ENCODE results near the gene PTPRM. TPM values are rescaled to one million over a fixed set of nuclear protein-coding genes. Genes with fewer than 3 reads are reported as not detected.

The PTPRM gene
- polyA plus RNA-seq, 1 of the 3 experiments (the other 2 are of a cell fraction) = 16.0 TPM

DNA sequence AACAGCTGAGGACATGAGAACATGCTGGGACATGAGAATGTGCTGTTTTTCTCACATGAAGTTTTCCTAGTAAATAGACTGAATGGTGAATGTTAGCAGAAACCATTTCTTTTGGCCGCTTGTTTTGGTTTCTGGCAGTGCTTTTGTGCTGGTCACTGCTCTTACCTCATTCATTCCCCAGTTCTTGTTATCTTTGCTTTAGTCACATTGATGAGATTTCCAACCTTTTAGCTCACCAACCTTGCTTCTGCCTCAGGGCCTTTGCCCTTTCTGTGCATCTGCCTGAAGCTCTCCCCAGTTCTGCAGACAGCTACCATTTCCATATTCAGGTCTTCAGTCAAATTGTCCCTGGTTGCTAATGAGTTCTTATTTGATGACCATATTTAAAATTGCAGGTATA lies 91.6 kb downstream of the PTPRM start:
- Histone ChIP-seq H3K36me3 (replicated peaks in 1 of 2; ENCODE audit: control insufficient read depth in 1 of 2, insufficient read depth in 2 of 2, low read length in 1 of 2) (no peaks in the 10 kb centered on the region), H3K27ac (ENCODE audit: low read depth in 2 of 2, low read length in 1 of 2) (no peak overlapping the region), H3K79me2 (ENCODE audit: insufficient read depth) (no peaks in the 10 kb centered on the region), H3K27me3 (ENCODE audit: insufficient read depth) (no peaks in the 10 kb centered on the region), H4K20me1 (ENCODE audit: insufficient read depth) (no peaks in the 10 kb centered on the region), H3K9ac (no peak overlapping the region), H3K9me3 (no peaks in the 10 kb centered on the region), H3K4me2 (no peak overlapping the region), H3K4me3 (ENCODE audit: low read depth in 2 of 2, low read length in 1 of 2) (no peak overlapping the region), H2AFZ (ENCODE audit: low read depth) (no peak overlapping the region), H3F3A (replicated peaks; ENCODE audit: insufficient read depth) (no peaks in the 10 kb centered on the region), H3K9me2 (no peaks in the 10 kb centered on the region), H3K4me1 (ENCODE audit: control insufficient read depth in 1 of 2, insufficient read depth in 2 of 2, low read depth in 1 of 2, low read length in 1 of 2) (no peaks in the 10 kb centered on the region; a peak in 1 of 4 replicates)
- ChIA-PET POLR2A (no interaction called here), CTCF (interaction anchor here (0.8 to 1.2 kb wide), 3 partner anchors 38 to 85 kb away, joined by 3 read pairs; no protein-coding TSS in a partner anchor)
- DNase-seq = no peak
- WGBS (ENCODE audit: low lambda C conversion rate) = 59% methylated on average over 1 of the region's 1 CpG
- no peak for TF ChIP-seq MXI1 (IDR thresholded peaks at IDR 0.05; ENCODE audit: low read depth, low read length)
- TF ChIP-seq SIN3A (IDR thresholded peaks at IDR 0.05; ENCODE audit: borderline replicate concordance, low read depth, low read length) = no peak
- no peak for TF ChIP-seq GATA2 (CRISPR knock-in tag; IDR thresholded peaks at IDR 0.05)
- TF ChIP-seq RXRA (IDR thresholded peaks at IDR 0.05; ENCODE audit: borderline replicate concordance, low read depth) = no peak
- no peak for TF ChIP-seq RFX5 (IDR thresholded peaks at IDR 0.05; ENCODE audit: low read length)
- TF ChIP-seq YY1 (IDR thresholded peaks at IDR 0.05; ENCODE audit: low read depth) = no peak
- TF ChIP-seq GABPA (IDR thresholded peaks at IDR 0.05; ENCODE audit: low read depth) = no peak
- no peak for TF ChIP-seq TAF1 (IDR thresholded peaks at IDR 0.05; ENCODE audit: borderline replicate concordance, low read depth, low read length)
- TF ChIP-seq SMC3 (IDR thresholded peaks at IDR 0.05; ENCODE audit: low read depth, low read length) = no peak
- TF ChIP-seq, protein P1, sequence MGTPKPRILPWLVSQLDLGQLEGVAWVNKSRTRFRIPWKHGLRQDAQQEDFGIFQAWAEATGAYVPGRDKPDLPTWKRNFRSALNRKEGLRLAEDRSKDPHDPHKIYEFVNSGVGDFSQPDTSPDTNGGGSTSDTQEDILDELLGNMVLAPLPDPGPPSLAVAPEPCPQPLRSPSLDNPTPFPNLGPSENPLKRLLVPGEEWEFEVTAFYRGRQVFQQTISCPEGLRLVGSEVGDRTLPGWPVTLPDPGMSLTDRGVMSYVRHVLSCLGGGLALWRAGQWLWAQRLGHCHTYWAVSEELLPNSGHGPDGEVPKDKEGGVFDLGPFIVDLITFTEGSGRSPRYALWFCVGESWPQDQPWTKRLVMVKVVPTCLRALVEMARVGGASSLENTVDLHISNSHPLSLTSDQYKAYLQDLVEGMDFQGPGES (IDR thresholded peaks at IDR 0.05; ENCODE audit: low read depth, low read length) = no peak
- no peak for TF ChIP-seq TEAD4 (IDR thresholded peaks at IDR 0.05; ENCODE audit: borderline replicate concordance, insufficient read depth)
- no peak for TF ChIP-seq CHD2 (IDR thresholded peaks at IDR 0.05; ENCODE audit: low read length, partially characterized antibody)
- TF ChIP-seq FOSL2 (IDR thresholded peaks at IDR 0.05; ENCODE audit: borderline replicate concordance, low read depth) = no peak
- TF ChIP-seq RCOR1 (IDR thresholded peaks at IDR 0.05; ENCODE audit: low read length) = no peak
- TF ChIP-seq ELF1 (IDR thresholded peaks at IDR 0.05) = no peak

DNA sequence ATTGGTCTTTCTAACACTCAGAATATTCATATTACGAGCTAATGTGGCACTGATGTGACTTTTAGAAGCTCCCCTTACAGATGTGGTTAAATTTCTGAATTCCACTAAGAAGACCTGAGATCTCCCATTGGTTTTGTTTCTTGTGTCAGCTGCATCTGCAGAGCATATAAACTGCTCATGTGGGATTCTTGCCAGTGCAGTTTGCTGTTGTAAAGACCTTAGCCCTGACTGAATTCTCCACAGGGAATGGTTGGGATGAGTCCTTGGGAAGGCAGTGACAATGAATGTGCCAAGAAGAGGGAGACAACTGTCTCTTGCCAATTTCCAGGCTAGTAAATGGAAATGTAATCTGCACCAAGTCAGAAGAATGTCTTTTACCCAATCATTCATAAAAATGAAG lies 94.1 kb downstream of the PTPRM start:
- Histone ChIP-seq H3K79me2 (ENCODE audit: insufficient read depth) (no peaks in the 10 kb centered on the region), H3K9me2 (no peaks in the 10 kb centered on the region), H4K20me1 (ENCODE audit: insufficient read depth) (no peaks in the 10 kb centered on the region), H3K27ac (ENCODE audit: low read depth in 2 of 2, low read length in 1 of 2) (no peak overlapping the region), H3K4me1 (ENCODE audit: control insufficient read depth in 1 of 2, insufficient read depth in 2 of 2, low read depth in 1 of 2, low read length in 1 of 2) (no peaks in the 10 kb centered on the region; a peak in 1 of 4 replicates), H2AFZ (ENCODE audit: low read depth) (no peak overlapping the region), H3K36me3 (replicated peaks in 1 of 2; ENCODE audit: control insufficient read depth in 1 of 2, insufficient read depth in 2 of 2, low read length in 1 of 2) (no peaks in the 10 kb centered on the region), H3K4me2 (no peak overlapping the region), H3K27me3 (ENCODE audit: insufficient read depth) (no peaks in the 10 kb centered on the region), H3K9ac (no peak overlapping the region), H3K4me3 (ENCODE audit: low read depth in 2 of 2, low read length in 1 of 2) (no peak overlapping the region), H3K9me3 (no peaks in the 10 kb centered on the region), H3F3A (replicated peaks; ENCODE audit: insufficient read depth) (no peaks in the 10 kb centered on the region)
- DNase-seq = no peak
- CTCF ChIA-PET = interaction anchor here (0.7 kb wide), 1 partner anchor 11 kb away, joined by 4 read pairs; no protein-coding TSS in a partner anchor
- POLR2A ChIA-PET = no interaction called here
- WGBS (ENCODE audit: low lambda C conversion rate) = 17% methylated on average over 1 of the region's 1 CpG
- TF ChIP-seq NRF1 (IDR thresholded peaks at IDR 0.05; ENCODE audit: low read depth, low read length) = no peak
- TF ChIP-seq RXRA (IDR thresholded peaks at IDR 0.05; ENCODE audit: borderline replicate concordance, low read depth) = no peak
- TF ChIP-seq JUND (IDR thresholded peaks at IDR 0.05) = no peak
- no peak for TF ChIP-seq RFX5 (IDR thresholded peaks at IDR 0.05; ENCODE audit: low read length)
- no peak for TF ChIP-seq ELF1 (IDR thresholded peaks at IDR 0.05)
- TF ChIP-seq RAD21 (IDR thresholded peaks at IDR 0.05; ENCODE audit: low read length) = no peak
